Measurements from ENCODE around the gene UBL7. TPM values are rescaled to one million over a fixed set of nuclear protein-coding genes. Genes with fewer than 3 reads are reported as not detected.

The UBL7 gene
- total and polyA plus RNA-seq, 2 of the 8 experiments (the other 6 are each of a cell fraction or from before 2014, with no cell fraction given), result 71.5 to 183 TPM

DNA sequence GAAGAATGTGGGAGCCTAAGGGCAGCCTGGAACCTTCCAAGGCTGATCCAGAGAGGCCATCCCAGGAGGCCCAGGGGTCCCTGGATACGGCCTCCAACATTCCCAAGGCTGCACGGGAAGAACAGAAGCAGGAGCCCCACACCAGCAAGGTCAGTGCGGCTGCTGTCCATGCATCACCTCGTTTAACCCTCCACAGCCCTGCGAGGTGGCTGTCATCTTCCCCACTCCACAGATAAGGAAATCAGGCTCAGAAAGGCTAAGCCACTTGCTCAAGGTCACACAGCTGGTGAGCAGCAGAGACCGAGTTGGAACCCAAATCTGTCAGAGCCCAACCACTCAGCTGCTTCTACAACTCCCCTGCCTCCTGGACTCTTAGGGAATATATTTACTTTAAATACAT is 48.8 kb downstream of the UBL7 start (continued):
- TF ChIP-seq, protein P1, sequence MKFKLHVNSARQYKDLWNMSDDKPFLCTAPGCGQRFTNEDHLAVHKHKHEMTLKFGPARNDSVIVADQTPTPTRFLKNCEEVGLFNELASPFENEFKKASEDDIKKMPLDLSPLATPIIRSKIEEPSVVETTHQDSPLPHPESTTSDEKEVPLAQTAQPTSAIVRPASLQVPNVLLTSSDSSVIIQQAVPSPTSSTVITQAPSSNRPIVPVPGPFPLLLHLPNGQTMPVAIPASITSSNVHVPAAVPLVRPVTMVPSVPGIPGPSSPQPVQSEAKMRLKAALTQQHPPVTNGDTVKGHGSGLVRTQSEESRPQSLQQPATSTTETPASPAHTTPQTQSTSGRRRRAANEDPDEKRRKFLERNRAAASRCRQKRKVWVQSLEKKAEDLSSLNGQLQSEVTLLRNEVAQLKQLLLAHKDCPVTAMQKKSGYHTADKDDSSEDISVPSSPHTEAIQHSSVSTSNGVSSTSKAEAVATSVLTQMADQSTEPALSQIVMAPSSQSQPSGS (IDR thresholded peaks at IDR 0.05; ENCODE audit: low read length), result no peak
- TF ChIP-seq FOSL1 (IDR thresholded peaks at IDR 0.05; ENCODE audit: insufficient read depth, low read depth, low read length), result no peak

All from H1 (cell line).